ENCODE measurements around the gene PTGDS. TPM values are rescaled to one million over a fixed set of nuclear protein-coding genes. Genes with fewer than 3 reads are reported as not detected.

PTGDS gene
- polyA plus RNA-seq (ENCODE audit: insufficient read length): 21.9 TPM

GRCh38 chr9:136977223-136977622 is at the start of gene PTGDS:
PTGDS (plus strand) TSS chr9:136977504; CDS start chr9:136977579, 75 bp downstream.
- DNase-seq (ENCODE audit: low read depth): no peak

GRCh38 chr9:136928591-136928990 is 48.7 kb upstream of the PTGDS start:
- no peak for DNase-seq (ENCODE audit: low read depth)

GRCh38 chr9:136930014-136930413 is 47.3 kb upstream of the PTGDS start:
- no peak for DNase-seq (ENCODE audit: low read depth)

GRCh38 chr9:136931611-136932130 is 45.6 kb upstream of the PTGDS start:
- no peak for DNase-seq (ENCODE audit: low read depth)

GRCh38 chr9:136934277-136934676 is 43.0 kb upstream of the PTGDS start:
- no peak for DNase-seq (ENCODE audit: low read depth)

- no peak for DNase-seq (ENCODE audit: low read depth)
Observed at GRCh38 chr9:136935651-136936050, 41.7 kb upstream of the PTGDS start.

- no peak for DNase-seq (ENCODE audit: low read depth)
Observed at GRCh38 chr9:136936645-136937170, 40.6 kb upstream of the PTGDS start.

GRCh38 chr9:136937186-136938001 is 39.9 kb upstream of the PTGDS start:
- DNase-seq (ENCODE audit: low read depth): no peak

GRCh38 chr9:136939431-136939995 is 37.8 kb upstream of the PTGDS start:
- DNase-seq (ENCODE audit: low read depth): no peak

GRCh38 chr9:136939996-136940525 is 37.2 kb upstream of the PTGDS start:
- no peak for DNase-seq (ENCODE audit: low read depth)

GRCh38 chr9:136940526-136941230 is 36.6 kb upstream of the PTGDS start:
- no peak for DNase-seq (ENCODE audit: low read depth)

- no peak for DNase-seq (ENCODE audit: low read depth)
Observed at GRCh38 chr9:136941231-136942111, 35.8 kb upstream of the PTGDS start.

- no peak for DNase-seq (ENCODE audit: low read depth)
Observed at GRCh38 chr9:136942112-136942880, 35.0 kb upstream of the PTGDS start.

GRCh38 chr9:136942881-136943230 is 34.4 kb upstream of the PTGDS start:
- DNase-seq (ENCODE audit: low read depth): no peak

- DNase-seq (ENCODE audit: low read depth): no peak
Observed at GRCh38 chr9:136943291-136944211, 33.8 kb upstream of the PTGDS start.

- DNase-seq (ENCODE audit: low read depth): no peak
Observed at GRCh38 chr9:136944212-136944518, 33.1 kb upstream of the PTGDS start.

GRCh38 chr9:136944519-136945332 is 32.6 kb upstream of the PTGDS start, which contains the start of the genes C8G and FBXW5:
C8G (plus strand) TSS chr9:136945243; CDS start chr9:136945321, 78 bp downstream.
FBXW5 (minus strand) TSS chr9:136944738; CDS start chr9:136944083, 655 bp downstream.
- DNase-seq (ENCODE audit: low read depth): peak; percentile 81

Measured in forelimb muscle (tissue), 1 donor.